ENCODE measurements around the gene KIF21B.

The KIF21B gene

DNA sequence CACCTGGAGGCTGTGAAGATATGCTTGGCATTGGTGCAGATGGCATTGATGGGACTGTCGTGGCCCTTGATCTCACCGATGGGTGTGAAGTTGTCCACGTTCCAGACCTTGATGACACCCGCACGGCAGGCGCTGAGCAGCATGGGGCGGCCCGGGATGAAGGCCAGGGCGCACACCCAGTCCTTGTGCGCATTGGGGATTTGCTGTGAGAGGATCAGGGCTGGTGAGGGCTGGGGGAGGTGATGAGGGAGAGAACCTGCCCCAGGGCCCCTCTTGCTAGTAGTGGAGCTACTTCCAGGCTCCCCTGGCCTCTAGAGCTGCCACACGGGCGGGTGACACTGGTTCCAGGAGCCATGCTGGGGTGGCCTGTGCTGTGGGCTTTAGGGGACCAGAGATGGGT, 48.8 kb downstream of the KIF21B start:
- no peak overlapping the region for H3K27ac ChIP-seq (ENCODE audit: low read length)
- H3K4me3 ChIP-seq (ENCODE audit: low read length): no peak overlapping the region
- no peaks in the 10 kb centered on the region for H3K4me1 ChIP-seq (ENCODE audit: insufficient read depth, low read length)
- H3K27me3 ChIP-seq (ENCODE audit: insufficient read depth, low read length): no peaks in the 10 kb centered on the region
- 0 out of 2 replicates have a peak, but pooled peaks cover under 1% of the 10 kb centered on the region for H3K9me3 ChIP-seq (ENCODE audit: insufficient read depth, low read depth, low read length)
- H3K9ac ChIP-seq (ENCODE audit: low read depth, low read length): no peak overlapping the region
- peaks cover 22% of the 10 kb centered on the region for H3K36me3 ChIP-seq (ENCODE audit: insufficient read depth, low read depth, low read length)

DNA sequence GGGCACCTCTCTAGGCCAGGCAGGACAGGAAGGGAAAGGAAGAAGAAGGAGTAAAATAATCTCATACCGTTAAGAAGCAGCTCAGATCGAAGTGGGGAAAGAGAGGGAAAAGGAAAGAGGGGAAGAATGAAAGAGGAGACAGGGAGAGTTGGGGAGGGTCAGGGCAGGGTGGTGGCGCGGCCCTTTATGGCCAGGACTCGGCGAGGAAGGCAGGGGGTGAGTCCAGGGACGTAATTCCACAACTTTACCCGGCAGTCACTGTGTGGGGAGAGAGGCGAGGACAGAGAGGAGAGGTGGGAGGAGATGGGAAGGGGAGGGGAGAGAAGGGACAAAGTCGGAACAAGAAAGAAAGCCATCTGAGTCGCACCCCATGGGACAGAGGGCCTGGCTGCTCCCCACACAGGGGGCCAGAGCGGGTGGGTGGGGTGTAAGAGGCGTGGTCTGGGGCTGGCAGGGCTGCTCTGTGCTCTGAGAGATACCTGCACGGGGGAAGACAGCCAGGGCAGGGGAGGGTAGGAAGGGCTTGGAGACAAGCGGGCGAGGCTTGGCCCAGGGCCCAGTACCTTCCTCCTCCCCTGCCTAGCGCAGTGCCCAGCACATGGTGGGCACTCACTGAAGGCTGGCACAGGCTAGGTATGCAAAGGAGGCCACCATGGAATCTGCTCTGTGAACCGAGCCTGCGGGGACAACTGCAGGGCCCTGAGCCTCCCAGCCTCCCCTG, 49.4 kb downstream of the KIF21B start:
- Histone ChIP-seq H3K4me3 (ENCODE audit: low read length) (no peak overlapping the region), H3K9me3 (ENCODE audit: insufficient read depth, low read depth, low read length) (no peaks in the 10 kb centered on the region), H3K27ac (ENCODE audit: low read length) (no peak overlapping the region), H3K9ac (ENCODE audit: low read depth, low read length) (no peak overlapping the region), H3K36me3 (ENCODE audit: insufficient read depth, low read depth, low read length) (peaks cover 19% of the 10 kb centered on the region; the same call in 1 of the 2 replicates), H3K27me3 (ENCODE audit: insufficient read depth, low read length) (no peaks in the 10 kb centered on the region), H3K4me1 (ENCODE audit: insufficient read depth, low read length) (no peaks in the 10 kb centered on the region)

DNA sequence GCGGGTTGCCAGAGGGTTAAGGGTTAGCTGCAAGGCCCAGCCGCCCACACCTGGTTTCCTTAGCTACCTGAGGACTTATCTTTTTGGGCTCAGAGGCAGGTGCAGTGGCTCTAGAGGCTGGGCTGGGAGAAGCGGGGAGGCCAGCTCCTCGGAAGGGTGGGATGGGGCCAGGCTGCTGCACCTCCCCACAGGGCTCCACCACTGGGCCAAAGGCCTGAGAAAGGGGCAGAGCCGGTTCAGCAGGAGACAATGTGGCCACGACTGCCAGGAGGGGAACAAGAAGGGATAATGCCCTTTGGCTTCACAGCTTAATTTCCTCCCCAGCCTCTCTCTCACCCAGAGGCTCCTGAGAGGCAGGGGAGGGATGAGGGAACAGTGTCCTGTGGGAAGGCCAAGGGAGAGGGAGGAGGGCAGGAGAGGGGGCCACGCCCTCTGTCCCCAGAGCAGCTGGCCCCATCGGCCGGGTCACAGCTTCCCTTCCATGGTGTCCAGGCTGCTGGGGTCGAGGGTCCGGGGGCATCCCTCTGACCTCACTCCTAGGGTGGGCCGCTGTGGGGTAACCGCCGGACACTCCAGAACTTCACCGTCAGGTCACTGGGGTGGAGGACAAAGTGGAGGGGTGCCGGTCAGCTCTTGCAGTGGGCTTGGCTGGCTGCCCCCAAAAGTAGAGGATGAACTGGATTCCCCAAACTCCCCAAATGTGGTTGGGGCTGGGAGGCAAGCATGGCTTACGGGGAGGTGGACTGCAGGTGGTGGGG, 50.4 kb downstream of the KIF21B start:
- Histone ChIP-seq H3K9me3 (ENCODE audit: insufficient read depth, low read depth, low read length) (no peaks in the 10 kb centered on the region), H3K9ac (ENCODE audit: low read depth, low read length) (no peak overlapping the region), H3K36me3 (ENCODE audit: insufficient read depth, low read depth, low read length) (peaks cover 12% of the 10 kb centered on the region; the same call in 1 of the 2 replicates), H3K27ac (ENCODE audit: low read length) (no peak overlapping the region), H3K4me3 (ENCODE audit: low read length) (no peak overlapping the region), H3K4me1 (ENCODE audit: insufficient read depth, low read length) (no peaks in the 10 kb centered on the region), H3K27me3 (ENCODE audit: insufficient read depth, low read length) (no peaks in the 10 kb centered on the region)

DNA sequence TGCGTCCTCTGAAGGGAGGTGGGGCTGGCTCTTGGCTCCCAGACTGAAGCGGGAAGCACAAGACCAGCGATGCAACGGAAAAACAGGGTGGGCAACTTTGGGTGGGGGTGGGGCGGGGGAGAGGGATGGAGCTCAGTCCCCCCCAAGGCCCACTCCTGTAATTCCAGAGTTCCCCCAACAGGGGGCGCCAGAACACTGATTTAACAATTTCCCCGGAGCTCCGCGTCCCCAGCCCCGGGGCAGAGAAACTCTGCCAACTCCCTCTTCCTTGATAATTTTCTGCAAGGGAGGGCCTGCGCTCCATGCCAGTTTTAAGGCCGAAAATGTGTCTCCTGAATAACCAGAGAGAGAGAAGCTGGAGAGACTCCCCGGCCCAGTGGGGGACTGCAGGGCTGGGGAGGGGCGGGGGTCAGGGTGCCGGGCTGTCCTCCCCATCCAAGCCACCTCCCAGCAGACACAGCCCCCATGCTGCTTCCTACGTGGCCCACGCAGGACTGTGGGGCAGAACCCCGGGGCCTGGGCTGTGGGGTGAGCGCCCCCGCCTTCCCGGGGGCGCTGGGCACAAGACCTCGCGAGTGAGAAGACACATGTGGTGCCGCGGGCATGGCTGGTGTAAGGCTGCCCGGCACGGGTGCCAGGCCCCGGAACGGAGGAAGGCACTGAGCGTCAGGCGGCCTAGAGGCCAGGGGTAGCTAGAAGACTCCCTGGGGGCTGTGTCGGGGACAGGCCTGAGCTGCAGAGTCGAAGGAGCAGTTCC, 51.4 kb downstream of the KIF21B start:
- no peak overlapping the region for H3K27ac ChIP-seq (ENCODE audit: low read length)
- no peak overlapping the region for H3K9ac ChIP-seq (ENCODE audit: low read depth, low read length)
- peaks cover 7% of the 10 kb centered on the region; the same call in 1 of the 2 replicates for H3K36me3 ChIP-seq (ENCODE audit: insufficient read depth, low read depth, low read length)
- no peaks in the 10 kb centered on the region for H3K27me3 ChIP-seq (ENCODE audit: insufficient read depth, low read length)
- H3K4me3 ChIP-seq (ENCODE audit: low read length): no peak overlapping the region
- no peaks in the 10 kb centered on the region for H3K4me1 ChIP-seq (ENCODE audit: insufficient read depth, low read length)
- H3K9me3 ChIP-seq (ENCODE audit: insufficient read depth, low read depth, low read length): no peaks in the 10 kb centered on the region

DNA sequence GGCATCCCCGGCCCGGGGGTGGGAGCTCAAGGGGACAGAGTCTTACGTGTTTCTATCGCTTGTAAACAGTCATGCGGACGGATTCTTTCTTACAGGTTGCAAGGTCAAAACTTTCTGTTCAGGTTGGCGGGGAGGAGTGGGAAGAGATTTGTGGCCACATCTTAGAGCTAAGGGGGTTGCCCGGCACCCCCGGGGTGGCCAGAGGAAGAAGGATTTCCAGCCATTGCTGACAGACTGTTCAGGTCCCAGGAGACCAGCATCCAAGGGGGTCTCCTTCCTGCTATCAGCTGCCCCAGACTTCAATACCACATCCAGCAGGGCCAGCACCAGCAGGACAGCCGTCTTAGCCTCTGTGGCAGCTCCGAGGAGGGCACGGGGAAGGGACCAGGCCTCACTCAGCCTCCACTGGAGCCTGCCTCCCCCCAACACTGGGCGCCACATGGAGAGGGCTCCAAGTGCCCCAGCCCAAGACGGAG, 52.0 kb downstream of the KIF21B start:
- Histone ChIP-seq H3K27ac (ENCODE audit: low read length) (no peak overlapping the region), H3K36me3 (ENCODE audit: insufficient read depth, low read depth, low read length) (peaks cover 4% of the 10 kb centered on the region; the same call in 1 of the 2 replicates), H3K9me3 (ENCODE audit: insufficient read depth, low read depth, low read length) (no peaks in the 10 kb centered on the region), H3K4me1 (ENCODE audit: insufficient read depth, low read length) (no peaks in the 10 kb centered on the region), H3K27me3 (ENCODE audit: insufficient read depth, low read length) (no peaks in the 10 kb centered on the region), H3K4me3 (ENCODE audit: low read length) (no peak overlapping the region), H3K9ac (ENCODE audit: low read depth, low read length) (no peak overlapping the region)

- no peak overlapping the region for H3K27ac ChIP-seq (ENCODE audit: low read length)
- H3K9me3 ChIP-seq (ENCODE audit: insufficient read depth, low read depth, low read length): no peaks in the 10 kb centered on the region
- H3K36me3 ChIP-seq (ENCODE audit: insufficient read depth, low read depth, low read length): peaks cover 4% of the 10 kb centered on the region; the same call in 1 of the 2 replicates
- no peaks in the 10 kb centered on the region for H3K4me1 ChIP-seq (ENCODE audit: insufficient read depth, low read length)
- no peak overlapping the region for H3K9ac ChIP-seq (ENCODE audit: low read depth, low read length)
- H3K27me3 ChIP-seq (ENCODE audit: insufficient read depth, low read length): no peaks in the 10 kb centered on the region
- no peak overlapping the region for H3K4me3 ChIP-seq (ENCODE audit: low read length)
Measured at GRCh38 chr1:200970771-200971427, 52.6 kb downstream of the KIF21B start.

DNA sequence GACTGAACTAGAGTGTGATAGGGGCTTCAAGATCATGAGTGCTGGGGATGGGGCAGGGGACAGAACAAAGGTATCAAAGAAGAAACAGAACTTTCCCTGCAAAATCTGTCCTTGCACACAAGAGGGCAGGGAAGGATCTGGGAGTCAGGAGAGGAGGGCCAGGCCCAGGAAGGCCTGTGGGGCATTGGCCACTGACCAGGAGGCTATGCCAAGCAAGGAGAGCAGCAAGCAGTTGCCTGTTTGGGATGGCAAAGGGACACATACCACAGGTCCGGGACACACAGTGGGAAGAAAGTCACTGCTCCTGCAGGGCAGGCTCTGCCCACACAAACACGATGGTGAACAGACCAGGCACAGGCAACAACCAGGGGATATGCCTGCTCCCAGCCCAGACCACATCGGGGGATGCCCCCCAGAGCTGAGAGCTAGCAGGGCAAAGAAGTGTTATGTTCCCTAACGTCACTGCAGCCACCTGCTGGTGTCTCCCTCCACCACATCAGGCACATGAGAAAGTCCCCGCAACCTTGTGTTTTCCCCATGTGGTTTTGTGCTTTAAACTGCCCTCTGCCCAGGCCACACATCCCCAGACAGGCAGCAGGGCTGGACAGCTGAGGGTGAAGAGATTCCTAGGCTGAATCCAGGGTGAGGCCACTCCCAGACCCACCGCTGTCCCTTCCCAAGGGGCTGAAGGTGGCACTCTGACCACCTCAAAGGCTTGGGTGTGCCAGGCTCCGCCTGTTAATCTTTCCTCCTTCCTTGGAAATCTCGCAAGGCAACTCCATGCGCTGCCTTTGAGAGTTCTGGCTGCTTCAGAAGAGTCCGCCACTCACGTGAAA, 53.6 kb downstream of the KIF21B start:
- Histone ChIP-seq H3K9me3 (ENCODE audit: insufficient read depth, low read depth, low read length) (no peaks in the 10 kb centered on the region), H3K4me1 (ENCODE audit: insufficient read depth, low read length) (no peaks in the 10 kb centered on the region), H3K27me3 (ENCODE audit: insufficient read depth, low read length) (no peaks in the 10 kb centered on the region), H3K36me3 (ENCODE audit: insufficient read depth, low read depth, low read length) (peaks cover 1% of the 10 kb centered on the region; the same call in 1 of the 2 replicates), H3K27ac (ENCODE audit: low read length) (no peak overlapping the region), H3K9ac (ENCODE audit: low read depth, low read length) (no peak overlapping the region), H3K4me3 (ENCODE audit: low read length) (no peak overlapping the region)

DNA sequence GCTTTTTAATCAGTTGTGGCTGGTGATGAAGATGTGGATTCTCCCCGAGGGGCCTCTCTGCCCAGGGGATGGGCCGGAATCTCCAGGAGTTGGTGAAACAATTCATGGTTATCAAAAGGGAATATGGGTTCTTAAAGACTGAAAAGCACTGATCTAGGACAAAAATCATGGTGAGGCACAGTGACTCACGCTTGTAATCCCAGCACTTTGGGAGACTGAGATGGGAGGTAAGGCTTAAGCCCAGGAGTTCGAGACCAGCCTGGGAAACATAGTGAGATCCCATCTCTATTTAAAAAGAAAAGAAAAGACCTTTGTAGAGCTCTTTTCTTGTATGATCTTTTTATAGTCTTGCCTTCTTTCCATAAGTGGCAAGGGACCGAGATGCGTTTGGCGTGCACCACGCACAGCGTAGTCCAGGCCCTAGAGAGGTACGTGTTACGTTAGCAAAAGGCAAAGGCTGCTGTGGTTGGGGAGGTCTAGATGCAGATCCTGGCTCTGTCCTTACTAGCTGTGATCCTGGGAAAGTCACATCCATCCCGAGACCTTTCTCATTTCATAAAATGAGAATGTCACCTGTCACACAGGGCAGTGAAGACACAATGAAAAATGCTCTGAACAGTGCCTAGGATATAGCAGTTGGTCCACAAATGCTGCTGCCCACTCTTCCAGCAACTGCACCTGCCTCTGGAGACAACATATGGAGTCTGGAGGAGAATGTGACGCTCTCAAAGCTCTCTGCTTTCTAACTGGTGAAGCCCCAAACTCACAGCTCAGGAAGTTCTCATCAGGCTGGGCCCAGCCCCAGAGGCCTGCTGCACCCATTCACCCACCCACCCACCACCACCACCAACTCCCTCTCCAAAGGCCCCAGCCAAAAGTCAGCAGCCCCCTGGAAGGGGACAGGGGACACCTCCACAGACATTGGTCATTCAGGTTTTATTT, 54.8 kb downstream of the KIF21B start:
- Histone ChIP-seq H3K4me3 (ENCODE audit: low read length) (no peak overlapping the region), H3K9ac (ENCODE audit: low read depth, low read length) (no peak overlapping the region), H3K4me1 (ENCODE audit: insufficient read depth, low read length) (no peaks in the 10 kb centered on the region), H3K27me3 (ENCODE audit: insufficient read depth, low read length) (no peaks in the 10 kb centered on the region), H3K9me3 (ENCODE audit: insufficient read depth, low read depth, low read length) (no peaks in the 10 kb centered on the region), H3K36me3 (ENCODE audit: insufficient read depth, low read depth, low read length) (no peaks in the 10 kb centered on the region), H3K27ac (ENCODE audit: low read length) (no peak overlapping the region)

DNA sequence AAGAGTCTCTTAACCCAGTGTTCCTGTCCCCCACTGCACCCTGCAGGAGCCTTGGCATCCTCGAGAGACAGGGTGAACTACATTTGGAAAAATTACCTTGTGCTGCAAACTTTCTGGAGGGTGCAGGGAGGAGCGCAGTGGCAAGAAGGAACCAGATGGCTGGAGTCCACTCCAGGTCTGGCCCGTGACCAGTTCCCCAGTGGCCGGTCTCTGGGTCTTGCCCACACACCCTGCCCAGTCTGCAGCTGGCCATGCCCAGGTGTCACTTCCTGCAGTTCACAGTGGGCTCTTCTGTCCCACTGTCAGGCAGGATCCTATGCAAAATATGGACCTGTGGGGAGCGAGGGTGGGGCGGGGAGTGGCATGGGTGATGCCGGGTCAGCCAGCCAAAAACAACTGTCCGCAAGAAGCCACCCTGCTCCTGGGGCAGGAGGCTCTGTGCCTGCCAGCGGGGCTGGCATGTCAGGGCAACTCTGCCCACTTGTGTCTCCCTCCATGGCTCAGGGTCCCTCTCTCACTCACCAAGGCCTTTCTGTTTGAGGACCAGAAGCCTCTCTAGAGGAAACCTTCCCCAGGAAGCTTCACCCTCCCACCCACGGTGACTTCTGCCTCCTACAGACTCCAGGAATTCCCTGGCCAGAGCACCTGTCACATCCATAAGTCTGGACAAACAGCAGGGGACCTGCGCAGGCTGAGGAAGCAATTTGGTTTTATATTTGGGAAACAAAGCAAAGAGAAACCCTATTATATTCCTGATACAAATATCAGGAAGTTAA, 55.6 kb downstream of the KIF21B start:
- H3K9ac ChIP-seq (ENCODE audit: low read depth, low read length): no peak overlapping the region

More for the DNA sequence above, 55.6 kb downstream of the KIF21B start:
- H3K27me3 ChIP-seq (ENCODE audit: insufficient read depth, low read length): no peaks in the 10 kb centered on the region
- no peak overlapping the region for H3K27ac ChIP-seq (ENCODE audit: low read length)
- no peaks in the 10 kb centered on the region for H3K9me3 ChIP-seq (ENCODE audit: insufficient read depth, low read depth, low read length)
- no peaks in the 10 kb centered on the region for H3K4me1 ChIP-seq (ENCODE audit: insufficient read depth, low read length)
- H3K36me3 ChIP-seq (ENCODE audit: insufficient read depth, low read depth, low read length): no peaks in the 10 kb centered on the region
- H3K4me3 ChIP-seq (ENCODE audit: low read length): no peak overlapping the region

Data from iPS-20b (cell line).